ENCODE measurements around the gene LSAMP. TPM values are rescaled to one million over a fixed set of nuclear protein-coding genes. Genes with fewer than 3 reads are reported as not detected.

LSAMP gene
- total and polyA plus RNA-seq, 2 donors (not counting 1 experiment from before 2014, with no cell fraction given) = not detected

- H3K9ac ChIP-seq (ENCODE audit: low read length) = no peak overlapping the region
- no peaks in the 10 kb centered on the region for H3K27me3 ChIP-seq (replicated peaks in 1 of 4; ENCODE audit: control extremely low read depth in 1 of 4, control insufficient read depth in 3 of 4, insufficient read depth in 4 of 4, low read length in 3 of 4)
- Mint-ChIP-seq H3K4me1 (no peaks in the 10 kb centered on the region), H3K4me3 (no peak overlapping the region), H3K9me3 (ENCODE audit: insufficient read depth) (peaks cover 2% of the 10 kb centered on the region), H3K27ac (no peak overlapping the region), H3K27me3 (no peaks in the 10 kb centered on the region)
- WGBS (ENCODE audit: insufficient coverage) = no CpG with 5 or more reads among the region's 1 CpG
- H3K27ac ChIP-seq (ENCODE audit: low read length in 2 of 2) = no peak overlapping the region
- no peak overlapping the region for H3K4me3 ChIP-seq (ENCODE audit: control extremely low read depth in 1 of 5, extremely low read depth in 1 of 5, insufficient read depth in 1 of 5, low read depth in 2 of 5, low read length in 4 of 5)
- H2AFZ ChIP-seq (ENCODE audit: insufficient read depth, low read depth, low read length, poor library complexity, severe bottlenecking) = no peak overlapping the region
- H3K36me3 ChIP-seq (replicated peaks in 1 of 2; ENCODE audit: control extremely low read depth in 1 of 2, control insufficient read depth in 1 of 2, extremely low read depth in 1 of 2, insufficient read depth in 2 of 2, low read length in 1 of 2) = no peaks in the 10 kb centered on the region
- TF ChIP-seq EZH2 (IDR thresholded peaks at IDR 0.05; ENCODE audit: borderline replicate concordance, insufficient read depth, low read depth, low read length, poor library complexity, severe bottlenecking) = no peak
- TF ChIP-seq, protein P1, sequence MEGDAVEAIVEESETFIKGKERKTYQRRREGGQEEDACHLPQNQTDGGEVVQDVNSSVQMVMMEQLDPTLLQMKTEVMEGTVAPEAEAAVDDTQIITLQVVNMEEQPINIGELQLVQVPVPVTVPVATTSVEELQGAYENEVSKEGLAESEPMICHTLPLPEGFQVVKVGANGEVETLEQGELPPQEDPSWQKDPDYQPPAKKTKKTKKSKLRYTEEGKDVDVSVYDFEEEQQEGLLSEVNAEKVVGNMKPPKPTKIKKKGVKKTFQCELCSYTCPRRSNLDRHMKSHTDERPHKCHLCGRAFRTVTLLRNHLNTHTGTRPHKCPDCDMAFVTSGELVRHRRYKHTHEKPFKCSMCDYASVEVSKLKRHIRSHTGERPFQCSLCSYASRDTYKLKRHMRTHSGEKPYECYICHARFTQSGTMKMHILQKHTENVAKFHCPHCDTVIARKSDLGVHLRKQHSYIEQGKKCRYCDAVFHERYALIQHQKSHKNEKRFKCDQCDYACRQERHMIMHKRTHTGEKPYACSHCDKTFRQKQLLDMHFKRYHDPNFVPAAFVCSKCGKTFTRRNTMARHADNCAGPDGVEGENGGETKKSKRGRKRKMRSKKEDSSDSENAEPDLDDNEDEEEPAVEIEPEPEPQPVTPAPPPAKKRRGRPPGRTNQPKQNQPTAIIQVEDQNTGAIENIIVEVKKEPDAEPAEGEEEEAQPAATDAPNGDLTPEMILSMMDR (IDR thresholded peaks at IDR 0.05) = no peak
- no peak for DNase-seq
- no peaks in the 10 kb centered on the region for H3K79me2 ChIP-seq (ENCODE audit: control insufficient read depth, insufficient read depth, low read length)
- ChIA-PET CTCF (no interaction called here), POLR2A (no interaction called here)
- no peak for ATAC-seq (ENCODE audit: low read depth)
- no peak overlapping the region for H3K4me2 ChIP-seq (replicated peaks; ENCODE audit: low read depth, low read length, poor library complexity, severe bottlenecking)
- no peaks in the 10 kb centered on the region for H4K20me1 ChIP-seq (ENCODE audit: control insufficient read depth, insufficient read depth, low read length, poor library complexity, severe bottlenecking)
- H3K4me1 ChIP-seq (ENCODE audit: control insufficient read depth in 2 of 2, insufficient read depth in 2 of 2, low read length in 2 of 2) = no peaks in the 10 kb centered on the region
- intact Hi-C loops (cut with micrococcal nuclease) = no loop called here
- no peaks in the 10 kb centered on the region for H3K9me3 ChIP-seq (ENCODE audit: control extremely low read depth in 1 of 3, control insufficient read depth in 2 of 3, insufficient read depth in 1 of 3, low read length in 2 of 3)
Observed at GRCh38 chr3:116331380-116331779, 113.9 kb downstream of the LSAMP start.

DNA sequence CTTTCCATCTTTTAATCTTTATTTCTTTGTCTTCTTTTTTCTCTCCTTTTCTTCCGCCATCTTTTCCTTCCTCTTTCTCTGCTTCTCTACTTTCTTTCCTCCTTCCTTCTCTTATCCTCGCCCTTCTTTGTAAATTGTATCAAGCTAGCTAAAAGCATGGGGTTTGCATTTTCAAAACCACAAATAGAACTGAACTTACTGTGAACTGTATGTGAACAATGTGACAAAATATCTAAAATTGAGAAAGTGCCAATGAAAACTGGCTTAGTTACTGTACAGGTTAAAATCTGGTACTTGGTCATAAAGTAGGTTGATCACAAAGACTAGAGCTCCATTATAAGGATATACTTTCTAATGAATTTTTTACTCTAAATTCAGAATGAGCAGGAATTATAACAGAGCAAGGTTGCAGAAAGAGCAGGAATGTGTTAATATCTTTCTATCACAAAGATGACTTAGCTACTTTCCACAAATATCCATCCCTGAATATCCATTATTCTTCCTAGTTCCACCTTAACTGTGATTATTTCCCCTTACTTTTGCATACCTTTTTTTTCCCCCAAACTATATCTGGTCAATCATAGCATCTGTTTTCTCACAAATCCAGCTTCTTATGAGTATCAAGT lies 122.4 kb downstream of the LSAMP start:
- Histone ChIP-seq H3K9ac (ENCODE audit: low read length) (no peak overlapping the region), H3K36me3 (replicated peaks in 1 of 2; ENCODE audit: control extremely low read depth in 1 of 2, control insufficient read depth in 1 of 2, extremely low read depth in 1 of 2, insufficient read depth in 2 of 2, low read length in 1 of 2) (no peaks in the 10 kb centered on the region), H3K4me2 (replicated peaks; ENCODE audit: low read depth, low read length, poor library complexity, severe bottlenecking) (no peak overlapping the region), H3K9me3 (ENCODE audit: control extremely low read depth in 1 of 3, control insufficient read depth in 2 of 3, insufficient read depth in 1 of 3, low read length in 2 of 3) (peaks cover 0 to 1% (median 0%) of the 10 kb centered on the region in 3 donors), H3K27me3 (replicated peaks in 1 of 4; ENCODE audit: control extremely low read depth in 1 of 4, control insufficient read depth in 3 of 4, insufficient read depth in 4 of 4, low read length in 3 of 4) (no peaks in the 10 kb centered on the region), H2AFZ (ENCODE audit: insufficient read depth, low read depth, low read length, poor library complexity, severe bottlenecking) (no peak overlapping the region), H3K27ac (ENCODE audit: low read length in 2 of 2) (no peak overlapping the region), H4K20me1 (ENCODE audit: control insufficient read depth, insufficient read depth, low read length, poor library complexity, severe bottlenecking) (no peaks in the 10 kb centered on the region), H3K4me3 (ENCODE audit: control extremely low read depth in 1 of 5, extremely low read depth in 1 of 5, insufficient read depth in 1 of 5, low read depth in 2 of 5, low read length in 4 of 5) (no peak overlapping the region), H3K79me2 (ENCODE audit: control insufficient read depth, insufficient read depth, low read length) (no peaks in the 10 kb centered on the region), H3K4me1 (ENCODE audit: control insufficient read depth in 2 of 2, insufficient read depth in 2 of 2, low read length in 2 of 2) (no peaks in the 10 kb centered on the region)
- no peak overlapping the region for H3K27ac Mint-ChIP-seq
- no peaks in the 10 kb centered on the region for H3K9me3 Mint-ChIP-seq (ENCODE audit: insufficient read depth)
- no peak for TF ChIP-seq EZH2 (IDR thresholded peaks at IDR 0.05; ENCODE audit: borderline replicate concordance, insufficient read depth, low read depth, low read length, poor library complexity, severe bottlenecking)
- TF ChIP-seq, protein P1 (IDR thresholded peaks at IDR 0.05) = no peak
- CTCF ChIA-PET = no interaction called here
- no CpG with 5 or more reads among the region's 2 CpGs for WGBS (ENCODE audit: insufficient coverage)
- POLR2A ChIA-PET = no interaction called here
- H3K4me1 Mint-ChIP-seq = no peaks in the 10 kb centered on the region
- H3K27me3 Mint-ChIP-seq = no peaks in the 10 kb centered on the region
- intact Hi-C loops (cut with micrococcal nuclease) = no loop called here
- no peak for DNase-seq
- no peak for ATAC-seq (ENCODE audit: low read depth)
- H3K4me3 Mint-ChIP-seq = no peak overlapping the region
